D721Med (cell line): ENCODE data around the gene UNC5B.

Source experiments
- DNase-seq: peaks from one replicate; pipeline ENCODE4 v3.0.0; 2011; ENCODE audit warnings: low spot score; ENCODE audit not compliant: insufficient read length
- FAIRE-seq: peaks from 2 replicates; lab custom pipeline; 2011; peaks lifted over from hg19 to GRCh38; lab: Jason Lieb, UNC
- TF ChIP-seq, protein P1 (sequence below): IDR thresholded peaks from 2 replicates; pipeline ENCODE4 v1.5.1; 2012; ENCODE audit warnings: mild to moderate bottlenecking, control low read depth; ENCODE audit not compliant: insufficient read depth; ENCODE audit errors: missing control alignments

The UNC5B gene

DNA sequence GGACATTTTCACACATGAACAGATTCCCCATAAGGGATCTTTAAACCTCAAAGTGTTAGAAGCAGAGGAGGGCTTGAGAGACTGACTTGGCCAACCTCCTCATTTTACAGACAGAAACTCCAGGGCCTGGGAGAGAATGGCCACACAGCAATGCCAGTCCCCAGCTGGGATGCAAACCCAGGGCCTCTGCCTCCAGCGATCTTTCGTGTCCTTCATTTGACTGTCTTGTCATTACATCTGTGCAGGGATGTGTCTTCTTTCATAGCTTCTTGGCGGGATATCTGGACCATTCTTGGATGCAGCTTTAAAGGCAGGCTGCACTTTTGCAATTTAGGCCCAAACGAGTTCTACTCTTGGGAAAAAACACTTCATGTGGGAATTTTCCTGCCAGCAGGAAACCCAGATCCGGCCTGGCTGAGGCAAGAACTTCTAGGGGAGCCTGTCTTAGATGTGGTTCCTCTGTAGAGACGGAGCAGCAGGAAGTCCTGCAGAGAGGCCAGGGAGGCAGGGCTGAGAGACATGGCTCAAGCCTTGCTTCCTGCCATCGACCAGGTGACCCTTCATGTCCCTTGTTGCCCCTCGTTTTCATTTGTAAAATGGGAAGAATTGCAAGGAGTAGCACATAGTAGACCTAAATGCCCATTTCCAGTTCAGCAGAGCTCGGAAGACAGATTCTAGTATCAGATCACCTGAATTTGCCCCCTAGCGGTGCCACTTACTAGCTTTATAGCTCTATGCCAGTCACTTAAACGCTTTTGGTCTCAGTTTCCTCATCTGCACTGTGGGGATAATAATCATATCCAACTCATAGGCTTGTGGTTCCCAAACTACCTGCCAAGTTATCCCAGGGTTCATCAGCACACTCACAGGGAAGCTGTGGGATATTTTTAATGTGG, 62.8 kb downstream of the UNC5B start:
- FAIRE-seq (no peak), DNase-seq (no peak)
- TF ChIP-seq, protein P1, sequence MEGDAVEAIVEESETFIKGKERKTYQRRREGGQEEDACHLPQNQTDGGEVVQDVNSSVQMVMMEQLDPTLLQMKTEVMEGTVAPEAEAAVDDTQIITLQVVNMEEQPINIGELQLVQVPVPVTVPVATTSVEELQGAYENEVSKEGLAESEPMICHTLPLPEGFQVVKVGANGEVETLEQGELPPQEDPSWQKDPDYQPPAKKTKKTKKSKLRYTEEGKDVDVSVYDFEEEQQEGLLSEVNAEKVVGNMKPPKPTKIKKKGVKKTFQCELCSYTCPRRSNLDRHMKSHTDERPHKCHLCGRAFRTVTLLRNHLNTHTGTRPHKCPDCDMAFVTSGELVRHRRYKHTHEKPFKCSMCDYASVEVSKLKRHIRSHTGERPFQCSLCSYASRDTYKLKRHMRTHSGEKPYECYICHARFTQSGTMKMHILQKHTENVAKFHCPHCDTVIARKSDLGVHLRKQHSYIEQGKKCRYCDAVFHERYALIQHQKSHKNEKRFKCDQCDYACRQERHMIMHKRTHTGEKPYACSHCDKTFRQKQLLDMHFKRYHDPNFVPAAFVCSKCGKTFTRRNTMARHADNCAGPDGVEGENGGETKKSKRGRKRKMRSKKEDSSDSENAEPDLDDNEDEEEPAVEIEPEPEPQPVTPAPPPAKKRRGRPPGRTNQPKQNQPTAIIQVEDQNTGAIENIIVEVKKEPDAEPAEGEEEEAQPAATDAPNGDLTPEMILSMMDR: no peak

DNA sequence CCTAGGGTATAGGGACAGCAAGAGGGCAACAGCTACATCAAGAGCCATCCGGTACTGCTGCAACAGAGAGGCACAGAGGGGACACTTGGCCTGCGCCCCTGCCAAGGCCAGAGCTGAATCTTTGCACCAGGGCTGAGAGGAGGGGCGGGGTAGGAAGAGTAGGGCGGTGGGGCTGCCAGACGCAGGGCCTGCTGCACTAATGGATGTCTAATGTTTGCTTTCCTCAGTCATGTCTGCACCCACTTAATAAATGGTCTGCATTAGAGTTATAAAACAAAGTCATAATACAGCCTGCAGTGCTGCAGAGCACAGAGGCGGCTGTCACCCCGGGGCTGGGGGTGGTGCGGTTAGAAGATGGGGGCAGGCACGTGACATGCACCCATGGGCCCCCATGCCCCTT, 64.5 kb downstream of the UNC5B start:
- FAIRE-seq: no peak
- TF ChIP-seq, protein P1: no peak

DNA sequence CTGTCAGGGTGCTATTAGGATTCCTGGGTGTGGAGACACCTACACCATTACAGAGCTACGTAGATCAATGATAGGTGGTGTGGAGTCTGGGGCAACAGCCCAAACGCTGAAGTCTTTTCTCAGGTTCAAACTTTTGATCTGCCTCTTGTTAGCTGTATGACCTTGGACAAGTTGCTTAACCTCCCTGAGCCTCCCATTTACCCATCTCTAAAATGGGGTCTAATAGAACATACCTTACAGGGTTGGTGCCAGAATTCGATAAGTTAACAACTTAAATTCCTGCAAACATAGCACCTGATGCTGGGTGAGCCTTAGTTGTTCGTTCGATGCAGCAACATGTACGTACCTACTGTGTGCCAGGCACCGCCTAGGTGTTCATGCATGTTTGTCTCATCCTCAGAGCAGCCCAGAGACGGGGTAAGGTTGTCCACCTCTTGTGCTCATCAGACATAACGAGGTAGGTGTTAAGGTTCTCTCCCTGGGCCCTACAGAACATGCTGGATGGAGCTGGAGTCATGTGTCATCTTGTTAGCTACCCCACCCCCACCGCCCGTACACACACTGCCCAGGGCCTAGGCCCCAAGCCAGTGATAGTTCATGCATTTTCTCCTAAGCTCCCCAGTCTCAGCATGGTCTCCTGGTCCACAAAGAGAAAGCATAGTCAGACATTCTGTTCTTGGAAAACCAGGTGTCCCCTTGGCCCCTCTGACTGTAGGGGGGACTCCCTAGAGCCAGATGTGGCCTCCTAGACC, 65.7 kb downstream of the UNC5B start:
- DNase-seq (no peak), FAIRE-seq (no peak)
- TF ChIP-seq, protein P1: no peak

More for the DNA sequence above, 64.5 kb downstream of the UNC5B start:
- DNase-seq: no peak

DNA sequence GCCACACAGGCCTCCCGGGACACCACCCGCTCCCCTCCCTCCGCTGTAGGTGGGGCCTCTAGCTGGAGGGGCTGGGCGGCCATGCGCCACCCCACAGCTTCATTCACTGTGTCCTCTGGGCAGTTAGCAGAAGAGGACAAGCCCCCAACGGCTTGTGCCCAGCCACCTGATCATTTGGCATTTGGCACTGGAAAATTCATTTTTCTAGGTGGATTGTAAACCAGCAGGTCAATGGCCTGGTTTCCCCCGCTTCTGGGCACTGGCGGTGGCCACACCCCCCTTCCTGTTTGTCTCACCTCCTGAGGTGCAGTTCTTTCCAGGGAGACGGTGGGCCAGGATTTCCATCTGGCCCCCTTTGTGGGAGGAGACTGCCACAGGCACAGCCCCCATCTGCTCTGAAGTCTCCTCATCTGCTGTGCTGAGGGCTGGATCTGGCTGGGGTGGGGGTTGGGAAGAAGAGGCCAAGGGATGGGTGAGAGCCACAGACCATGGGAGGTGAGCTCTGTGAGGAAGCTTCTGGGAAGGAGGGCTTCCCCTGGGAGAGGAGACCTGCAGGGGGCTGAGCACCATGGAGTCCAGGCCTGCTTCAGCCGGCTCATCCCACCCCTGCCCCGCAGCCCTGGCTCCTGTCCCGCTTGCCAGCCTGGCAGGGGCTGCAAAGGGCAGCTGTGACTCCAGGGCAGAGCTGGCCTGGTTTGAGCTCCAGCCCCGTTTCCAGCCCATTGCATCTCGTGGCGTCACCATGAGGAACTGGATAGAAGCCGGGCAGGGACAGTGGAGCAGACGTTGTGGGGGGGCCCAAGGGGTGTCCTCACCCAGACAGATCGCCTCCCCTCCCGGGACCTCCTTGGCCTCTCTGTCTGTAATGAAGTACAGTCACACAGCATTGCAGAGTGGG, 66.6 kb downstream of the UNC5B start:
- DNase-seq: no peak
- FAIRE-seq: no peak
- TF ChIP-seq, protein P1: no peak

DNA sequence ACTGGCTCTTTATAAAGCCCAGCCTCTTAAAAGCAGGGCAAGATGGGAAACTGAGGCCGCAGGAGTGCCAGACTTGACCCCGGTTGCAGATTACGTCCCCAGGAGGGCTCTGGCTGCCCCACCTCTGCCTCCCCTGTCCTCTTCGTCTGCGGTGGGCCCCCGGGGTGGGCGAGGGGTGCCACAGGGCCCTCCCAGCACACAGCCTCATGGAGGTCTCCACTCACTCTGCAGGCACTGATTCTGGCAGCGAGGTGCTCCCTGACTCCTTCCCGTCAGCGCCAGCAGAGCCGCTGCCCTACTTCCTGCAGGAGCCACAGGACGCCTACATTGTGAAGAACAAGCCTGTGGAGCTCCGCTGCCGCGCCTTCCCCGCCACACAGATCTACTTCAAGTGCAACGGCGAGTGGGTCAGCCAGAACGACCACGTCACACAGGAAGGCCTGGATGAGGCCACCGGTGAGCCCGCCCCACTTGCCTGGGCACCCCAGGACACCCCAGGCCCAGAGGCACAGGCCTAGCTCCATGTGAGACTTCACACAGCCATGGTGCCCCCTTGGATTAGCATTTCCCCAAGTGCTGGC, 67.3 kb downstream of the UNC5B start:
- FAIRE-seq (no peak), DNase-seq (no peak)
- TF ChIP-seq, protein P1: no peak

DNA sequence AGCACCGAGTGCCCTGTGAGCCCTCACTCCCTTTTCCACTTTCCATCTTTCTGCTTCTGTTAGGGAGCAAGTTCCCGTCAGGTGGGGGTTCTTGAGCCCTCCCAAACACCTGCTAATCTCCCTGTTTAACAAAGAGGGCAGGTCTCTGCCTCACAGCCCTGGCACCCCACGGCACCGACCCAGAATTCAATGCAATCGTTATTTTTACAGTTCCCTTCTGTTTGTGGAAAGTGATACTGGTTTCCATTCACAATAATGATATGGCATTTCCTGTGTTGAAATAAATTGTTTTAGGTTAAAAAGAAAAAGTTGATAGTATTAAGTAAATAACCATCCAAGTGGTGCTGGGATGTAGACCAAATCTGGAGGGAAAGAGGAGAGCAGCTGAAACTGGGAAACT, 67.8 kb downstream of the UNC5B start:
- TF ChIP-seq, protein P1: no peak
- no peak for DNase-seq
- FAIRE-seq: no peak
